Activated B cell treated with CpG ODN at 0.5 μM for 24 hours (primary cell): ENCODE data around the gene MAEA. TPM values are rescaled to one million over a fixed set of nuclear protein-coding genes. Genes with fewer than 3 reads are reported as not detected.

Experiments
- ATAC-seq: fragments of 200-7000 bp; cut with Tn5 transposase; one replicate; pipeline ENCODE4 v1.10.0; 2021; ENCODE audit warnings: low read depth, mild to moderate bottlenecking, moderate library complexity
- CTCF ChIA-PET: fragments of 350-600 bp; sonication (Branson Sonifier 250); formaldehyde crosslinking; loops from one replicate; lab custom pipeline; 2021; ENCODE audit warnings: antibody characterized with exemption; lab: Charles Lee
- POLR2A ChIA-PET: fragments of 350-600 bp; sonication (Branson Sonifier 250); formaldehyde crosslinking; loops from one replicate; lab custom pipeline; 2021; ENCODE audit warnings: antibody characterized with exemption; lab: Charles Lee
- DNase-seq: peaks from one replicate; pipeline ENCODE4 v3.0.0; 2022
- H3K27ac Mint-ChIP-seq: one replicate; pipeline ENCODE4 v1.8.0; 2020; ENCODE audit warnings: mixed read lengths
- H3K27me3 Mint-ChIP-seq: one replicate; pipeline ENCODE4 v1.8.0; 2021; ENCODE audit warnings: mixed read lengths
- H3K36me3 Mint-ChIP-seq: one replicate; pipeline ENCODE4 v1.8.0; 2021; ENCODE audit warnings: low read depth, mixed read lengths
- H3K4me1 Mint-ChIP-seq: one replicate; pipeline ENCODE4 v1.8.0; 2021; ENCODE audit warnings: mixed read lengths
- H3K4me3 Mint-ChIP-seq: one replicate; pipeline ENCODE4 v1.8.0; 2020; ENCODE audit warnings: mild to moderate bottlenecking, mixed read lengths
- H3K9me3 Mint-ChIP-seq: one replicate; pipeline ENCODE4 v1.8.0; 2020; ENCODE audit warnings: mixed read lengths
- intact Hi-C: fragments of 100-400 bp; cut with micrococcal nuclease; formaldehyde crosslinking; loops from one replicate; pipeline ENCODE4 v1.15.1; 2024
- total RNA-seq: library from RNA; stranded (reverse); gene quantifications from 2 replicates; pipeline ENCODE4 v1.2.3, GENCODE V29; 2022
- TF ChIP-seq, protein P1 (sequence below): fragments of 200-600 bp; IDR thresholded peaks from one replicate; pipeline ENCODE4 v1.8.0; 2022; ENCODE audit warnings: antibody characterized with exemption, mild to moderate bottlenecking

The MAEA gene
- total RNA-seq, 1 donor from 2014 or later, result 73.7 TPM

DNA sequence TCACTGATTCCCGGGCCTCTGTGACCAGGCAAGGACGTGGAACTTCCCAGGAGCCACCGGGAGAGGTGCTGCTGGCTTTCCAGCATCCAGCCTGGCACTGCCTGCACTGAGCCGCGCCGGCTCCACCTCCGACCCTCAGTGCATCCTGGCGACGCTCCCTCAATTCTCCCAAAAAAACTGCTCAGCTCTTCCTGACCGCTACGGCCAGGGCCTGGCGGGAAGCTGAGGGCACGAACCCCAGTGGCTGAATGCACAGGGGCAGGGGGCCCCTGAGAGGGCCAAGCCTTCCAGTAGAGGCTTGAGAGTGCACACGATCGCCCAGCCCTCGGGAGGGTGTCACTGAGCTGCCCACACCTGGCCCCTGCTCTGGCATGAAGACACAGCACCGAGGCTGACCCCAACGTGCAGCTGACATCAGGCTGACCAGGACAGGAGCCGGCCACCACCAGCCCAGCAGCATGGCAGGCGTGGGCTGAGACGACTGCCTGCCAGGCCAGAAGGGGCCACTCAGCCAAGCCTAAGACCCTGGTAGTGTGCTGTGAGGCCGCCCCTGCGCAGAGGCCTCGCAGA, 47.7 kb upstream of the MAEA start:
- intact Hi-C loops, result no loop called here
- H3K36me3 Mint-ChIP-seq, result peaks cover 31% of the 10 kb centered on the region
- CTCF ChIA-PET, result no interaction called here
- H3K4me3 Mint-ChIP-seq, result no peak overlapping the region
- DNase-seq (no peak), ATAC-seq (no peak)
- POLR2A ChIA-PET, result no interaction called here
- TF ChIP-seq, protein P1, sequence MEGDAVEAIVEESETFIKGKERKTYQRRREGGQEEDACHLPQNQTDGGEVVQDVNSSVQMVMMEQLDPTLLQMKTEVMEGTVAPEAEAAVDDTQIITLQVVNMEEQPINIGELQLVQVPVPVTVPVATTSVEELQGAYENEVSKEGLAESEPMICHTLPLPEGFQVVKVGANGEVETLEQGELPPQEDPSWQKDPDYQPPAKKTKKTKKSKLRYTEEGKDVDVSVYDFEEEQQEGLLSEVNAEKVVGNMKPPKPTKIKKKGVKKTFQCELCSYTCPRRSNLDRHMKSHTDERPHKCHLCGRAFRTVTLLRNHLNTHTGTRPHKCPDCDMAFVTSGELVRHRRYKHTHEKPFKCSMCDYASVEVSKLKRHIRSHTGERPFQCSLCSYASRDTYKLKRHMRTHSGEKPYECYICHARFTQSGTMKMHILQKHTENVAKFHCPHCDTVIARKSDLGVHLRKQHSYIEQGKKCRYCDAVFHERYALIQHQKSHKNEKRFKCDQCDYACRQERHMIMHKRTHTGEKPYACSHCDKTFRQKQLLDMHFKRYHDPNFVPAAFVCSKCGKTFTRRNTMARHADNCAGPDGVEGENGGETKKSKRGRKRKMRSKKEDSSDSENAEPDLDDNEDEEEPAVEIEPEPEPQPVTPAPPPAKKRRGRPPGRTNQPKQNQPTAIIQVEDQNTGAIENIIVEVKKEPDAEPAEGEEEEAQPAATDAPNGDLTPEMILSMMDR, result no peak
- H3K9me3 Mint-ChIP-seq, result no peaks in the 10 kb centered on the region
- no peak overlapping the region for H3K27ac Mint-ChIP-seq
- H3K27me3 Mint-ChIP-seq, result no peaks in the 10 kb centered on the region
- peaks cover 51% of the 10 kb centered on the region for H3K4me1 Mint-ChIP-seq

DNA sequence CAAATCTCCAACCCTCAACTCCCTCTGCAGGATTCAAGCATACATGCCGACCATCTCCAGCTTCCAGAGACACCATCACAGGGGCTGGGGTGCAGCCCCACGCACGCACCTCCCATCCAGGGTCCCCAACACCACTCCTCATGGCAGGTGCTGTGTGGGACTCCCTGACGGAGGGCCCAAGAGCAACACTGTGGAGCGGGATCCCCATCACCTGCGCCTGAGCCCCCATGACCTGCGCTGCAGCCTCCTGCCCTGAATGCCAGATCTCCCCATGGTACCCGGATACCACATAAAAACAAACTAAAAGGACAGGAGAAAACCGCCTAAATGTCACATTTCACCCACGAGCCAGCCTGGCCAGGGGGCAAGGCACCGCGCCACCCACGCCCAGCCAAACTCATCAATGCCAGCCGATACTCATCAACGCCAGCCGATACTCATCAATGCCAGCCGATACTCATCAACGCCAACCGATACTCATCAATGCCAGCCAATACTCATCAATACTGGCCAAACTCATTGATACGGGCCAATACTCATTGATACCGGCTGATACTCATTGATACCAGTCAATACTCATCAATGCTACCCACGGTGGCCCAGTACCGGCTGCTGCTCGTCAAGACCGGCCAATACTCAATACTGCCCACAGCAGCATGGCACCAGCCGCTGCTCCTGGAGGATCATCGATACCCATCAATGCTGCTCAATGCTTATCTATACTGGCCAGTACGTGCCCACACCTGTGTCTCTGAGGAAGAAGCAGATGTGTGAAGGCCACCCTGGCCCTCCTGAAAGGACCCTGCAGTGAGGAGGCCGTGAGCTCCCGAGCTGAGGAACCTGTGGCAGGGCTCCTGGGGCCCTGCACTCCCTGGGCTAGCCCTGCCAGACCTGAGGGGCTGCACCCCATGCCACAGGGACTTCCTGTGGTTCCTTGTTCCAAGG, 46.9 kb upstream of the MAEA start:
- H3K4me3 Mint-ChIP-seq, result no peak overlapping the region
- CTCF ChIA-PET, result no interaction called here
- no peak for ATAC-seq
- TF ChIP-seq, protein P1, result no peak
- no peak overlapping the region for H3K27ac Mint-ChIP-seq
- no peaks in the 10 kb centered on the region for H3K9me3 Mint-ChIP-seq
- DNase-seq, result no peak
- no peaks in the 10 kb centered on the region for H3K27me3 Mint-ChIP-seq
- H3K4me1 Mint-ChIP-seq, result peaks cover 53% of the 10 kb centered on the region
- POLR2A ChIA-PET, result no interaction called here
- peaks cover 31% of the 10 kb centered on the region for H3K36me3 Mint-ChIP-seq
- intact Hi-C loops, result no loop called here

DNA sequence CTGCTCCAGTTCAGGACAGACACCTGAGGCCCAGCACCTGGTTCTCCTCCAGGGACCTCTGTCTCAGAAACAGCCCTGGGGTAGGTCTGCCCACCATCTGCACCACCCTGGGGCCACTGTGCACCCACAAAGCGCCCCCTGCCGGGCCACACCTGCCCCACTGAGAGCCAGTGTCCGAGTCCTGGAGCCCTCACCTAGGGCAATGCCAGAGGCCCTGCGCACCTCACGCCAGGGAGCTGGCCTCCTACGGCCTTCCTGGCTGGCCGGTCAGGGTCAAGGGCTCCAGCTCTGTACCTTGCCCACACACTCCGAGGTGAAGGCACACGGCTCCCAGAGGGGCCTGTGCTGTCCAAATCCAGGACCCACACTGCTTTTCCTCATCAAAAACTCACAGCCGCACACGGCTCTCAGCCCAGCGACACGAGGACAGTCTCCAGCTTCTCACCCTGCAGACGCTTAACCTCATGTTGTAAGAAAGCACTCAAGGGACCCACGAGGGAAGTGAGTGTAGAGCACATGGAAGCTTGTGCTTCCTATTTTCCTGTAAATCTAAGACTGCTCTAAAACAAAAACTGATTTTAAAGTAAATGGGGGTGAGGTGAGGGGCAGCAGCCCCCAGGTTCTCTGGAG, 46.1 kb upstream of the MAEA start:
- no peak overlapping the region for H3K27ac Mint-ChIP-seq

DNA sequence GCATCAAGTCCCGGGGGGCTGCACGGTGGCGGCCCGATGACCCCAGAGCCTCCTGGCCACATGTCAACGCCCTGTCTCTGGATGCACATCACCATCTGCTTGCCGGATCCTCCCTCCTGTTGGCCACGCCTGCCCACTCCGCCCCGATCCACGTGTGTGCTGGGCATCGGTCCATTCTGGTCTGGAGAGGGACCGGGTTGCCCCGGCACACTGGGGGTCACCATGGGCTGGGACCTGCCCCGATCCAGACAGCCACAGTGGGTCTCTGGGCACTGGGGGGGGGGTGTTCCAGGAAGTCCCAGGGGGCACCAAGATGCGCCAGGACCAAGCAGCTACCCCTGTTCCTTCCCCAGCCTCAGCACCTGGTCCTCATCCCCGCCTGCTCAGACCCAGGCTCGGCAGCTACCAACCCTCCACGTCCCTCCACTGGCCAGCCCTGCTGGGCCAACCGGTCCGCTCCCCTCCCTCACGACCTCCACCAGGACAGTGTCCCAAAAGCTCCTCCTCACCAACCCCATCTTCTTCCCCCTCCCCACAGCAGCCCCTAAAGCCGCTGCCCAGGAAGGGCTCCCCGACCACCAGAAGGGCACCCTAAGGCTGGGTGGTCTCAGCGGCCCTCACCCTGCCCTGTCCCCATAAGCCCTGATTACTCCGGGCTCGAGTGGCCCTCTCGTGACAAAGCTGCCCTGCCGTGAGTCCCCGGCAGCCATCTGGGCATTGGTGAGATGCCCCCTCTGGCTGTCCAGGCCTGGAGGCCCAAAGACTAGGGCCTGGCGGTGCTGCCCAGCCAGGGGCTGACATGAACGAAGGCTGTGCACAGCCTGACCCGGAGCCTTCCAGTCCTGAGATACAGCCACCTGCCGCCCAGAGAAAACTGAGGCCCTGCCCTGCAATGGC, 45.4 kb upstream of the MAEA start:
- H3K27me3 Mint-ChIP-seq, result no peaks in the 10 kb centered on the region
- no peak for DNase-seq
- ChIA-PET POLR2A (interaction anchor here (1.0 kb wide), 1 partner anchor 73 kb away, joined by 4 read pairs; no protein-coding TSS in a partner anchor), CTCF (no interaction called here)
- peaks cover 49% of the 10 kb centered on the region for H3K4me1 Mint-ChIP-seq
- H3K36me3 Mint-ChIP-seq, result peaks cover 19% of the 10 kb centered on the region
- no peak for ATAC-seq
- H3K27ac Mint-ChIP-seq, result no peak overlapping the region
- H3K9me3 Mint-ChIP-seq, result no peaks in the 10 kb centered on the region
- TF ChIP-seq, protein P1, result no peak
- intact Hi-C loops, result no loop called here
- H3K4me3 Mint-ChIP-seq, result no peak overlapping the region

More for the DNA sequence above, 46.1 kb upstream of the MAEA start:
- Mint-ChIP-seq H3K4me3 (no peak overlapping the region), H3K4me1 (peaks cover 52% of the 10 kb centered on the region), H3K9me3 (no peaks in the 10 kb centered on the region), H3K27me3 (no peaks in the 10 kb centered on the region), H3K36me3 (peaks cover 24% of the 10 kb centered on the region)
- ATAC-seq (no peak), DNase-seq (no peak)
- ChIA-PET CTCF (no interaction called here), POLR2A (no interaction called here)
- intact Hi-C loops, result no loop called here
- TF ChIP-seq, protein P1, result no peak
